Natural killer cell treated with Interleukin-12 subunit alpha and Interleukin-12 subunit beta and Interleukin-15 and Interleukin-18, amount 100 ng/mL, for 72 hours (primary cell): Measurements from ENCODE around the gene RDH5. TPM values are rescaled to one million over a fixed set of nuclear protein-coding genes. Genes with fewer than 3 reads are reported as not detected.

Experiments
- ATAC-seq, 2 donors: fragments of 150-1000 bp; cut with Tn5 transposase in 1 of 2; sonication (Bioruptor Pico), chemical (Tn5 transposase) in 1 of 2; 2 replicates each; pipeline ENCODE4 v1.10.0; 2021
- DNase-seq: peaks from one replicate; pipeline ENCODE4 v3.0.0; 2022; ENCODE audit warnings: low spot score
- H3K27ac Mint-ChIP-seq, 2 donors: 1 replicate in 1 of 2; 2 replicates in 1 of 2; pipeline ENCODE4 v1.8.0; 2022; ENCODE audit warnings: mixed read lengths in 2 of 2, mild to moderate bottlenecking in 1 of 2, moderate library complexity in 1 of 2
- H3K27me3 Mint-ChIP-seq, 2 donors: 1 replicate in 1 of 2; 2 replicates in 1 of 2; pipeline ENCODE4 v1.8.0; 2022; ENCODE audit warnings: mixed read lengths in 2 of 2
- H3K36me3 Mint-ChIP-seq: one replicate; pipeline ENCODE4 v1.8.0; 2022; ENCODE audit warnings: mixed read lengths
- H3K4me1 Mint-ChIP-seq, 2 donors: 1 replicate in 1 of 2; 2 replicates in 1 of 2; pipeline ENCODE4 v1.8.0; 2022; ENCODE audit warnings: low read depth in 2 of 2, mixed read lengths in 2 of 2, mild to moderate bottlenecking in 1 of 2
- H3K4me3 Mint-ChIP-seq: one replicate; pipeline ENCODE4 v1.8.0; 2022; ENCODE audit warnings: mixed read lengths
- H3K9me3 Mint-ChIP-seq: 2 replicates; pipeline ENCODE4 v1.8.0; 2022; ENCODE audit warnings: mixed read lengths
- total RNA-seq, 2 donors: library from RNA; stranded (reverse); gene quantifications; one replicate each; pipeline ENCODE4 v1.2.3, GENCODE V29; 2022

RDH5 gene
- total RNA-seq, 2 donors from 2014 or later = 10.2 to 11.7 TPM

GRCh38 chr12:55723516-55724225 lies 3.5 kb downstream of the RDH5 start:
- peak overlapping the region in 1 of 2 donors; percentile 31 for H3K27ac Mint-ChIP-seq
- H3K4me3 Mint-ChIP-seq = no peak overlapping the region
- no peaks in the 10 kb centered on the region for H3K36me3 Mint-ChIP-seq
- H3K9me3 Mint-ChIP-seq = no peaks in the 10 kb centered on the region
- H3K4me1 Mint-ChIP-seq = peaks cover 29 to 47% of the 10 kb centered on the region in 2 donors
- H3K27me3 Mint-ChIP-seq = no peaks in the 10 kb centered on the region
- ATAC-seq (no peak), DNase-seq (no peak)

- no peaks in the 10 kb centered on the region for H3K9me3 Mint-ChIP-seq
- no peaks in the 10 kb centered on the region for H3K27me3 Mint-ChIP-seq
- H3K27ac Mint-ChIP-seq = peak overlapping the region in 1 of 2 donors; percentile 7
- peak; percentile 72 for DNase-seq
- no peaks in the 10 kb centered on the region for H3K36me3 Mint-ChIP-seq
- no peak overlapping the region for H3K4me3 Mint-ChIP-seq
- H3K4me1 Mint-ChIP-seq = peaks cover 30 to 50% of the 10 kb centered on the region in 2 donors
- ATAC-seq = no peak
Observed at GRCh38 chr12:55724226-55724939, 4.2 kb downstream of the RDH5 start.

- Mint-ChIP-seq H3K27ac (peak overlapping the region; percentile 7 to 70), H3K4me3 (no peak overlapping the region), H3K9me3 (no peaks in the 10 kb centered on the region), H3K4me1 (peaks cover 35 to 51% of the 10 kb centered on the region in 2 donors), H3K36me3 (no peaks in the 10 kb centered on the region), H3K27me3 (no peaks in the 10 kb centered on the region)
- DNase-seq (no peak), ATAC-seq (no peak)
Observed at GRCh38 chr12:55724940-55725309, 4.7 kb downstream of the RDH5 start.

GRCh38 chr12:55725556-55725955 lies 5.4 kb downstream of the RDH5 start:
- ATAC-seq (no peak), DNase-seq (no peak)
- no peaks in the 10 kb centered on the region for H3K27me3 Mint-ChIP-seq
- H3K36me3 Mint-ChIP-seq = no peaks in the 10 kb centered on the region
- peak overlapping the region; percentile 10 for H3K4me3 Mint-ChIP-seq
- H3K27ac Mint-ChIP-seq = peak overlapping the region; percentile 7 to 70
- H3K9me3 Mint-ChIP-seq = no peaks in the 10 kb centered on the region
- peaks cover 42 to 57% of the 10 kb centered on the region in 2 donors for H3K4me1 Mint-ChIP-seq

GRCh38 chr12:55726971-55727370 lies 6.8 kb downstream of the RDH5 start:
- Mint-ChIP-seq H3K36me3 (no peaks in the 10 kb centered on the region), H3K4me1 (peaks cover 46 to 49% of the 10 kb centered on the region in 2 donors), H3K4me3 (peak overlapping the region; percentile 86), H3K9me3 (no peaks in the 10 kb centered on the region), H3K27ac (peak overlapping the region; percentile 79 to 88), H3K27me3 (no peaks in the 10 kb centered on the region)
- DNase-seq (no peak), ATAC-seq (no peak)

- Mint-ChIP-seq H3K27me3 (no peaks in the 10 kb centered on the region), H3K9me3 (no peaks in the 10 kb centered on the region), H3K36me3 (no peaks in the 10 kb centered on the region), H3K27ac (peak overlapping the region; percentile 79 to 88), H3K4me3 (peak overlapping the region; percentile 86), H3K4me1 (peaks cover 46 to 49% of the 10 kb centered on the region in 2 donors)
- DNase-seq = no peak
- no peak for ATAC-seq
Observed at GRCh38 chr12:55727643-55728185, 7.5 kb downstream of the RDH5 start.

- peak; percentile 66 for DNase-seq
Observed at GRCh38 chr12:55728186-55728938, 8.2 kb downstream of the RDH5 start.

GRCh38 chr12:55728939-55729818 lies 9.0 kb downstream of the RDH5 start, which contains the start of gene CD63:
Gene CD63, minus strand, starts transcription at chr12:55729009. Its CDS starts 668 bp downstream, at chr12:55728341.
- H3K4me3 Mint-ChIP-seq = peak within 1 kb of the TSS; percentile 92
- DNase-seq (peak; percentile 90), ATAC-seq (peak; percentile 81 to 89)
- no peaks in the 10 kb centered on the region for H3K9me3 Mint-ChIP-seq
- H3K4me1 Mint-ChIP-seq = peaks cover 46 to 49% of the 10 kb centered on the region in 2 donors
- H3K27ac Mint-ChIP-seq = peak within 1 kb of the TSS; percentile 96 to 99
- no peaks in the 10 kb centered on the region for H3K27me3 Mint-ChIP-seq
- no peaks in the 10 kb centered on the region for H3K36me3 Mint-ChIP-seq

More at GRCh38 chr12:55728186-55728938, 8.2 kb downstream of the RDH5 start:
- Mint-ChIP-seq H3K4me3 (peak overlapping the region; percentile 86), H3K27ac (peak overlapping the region; percentile 88 to 96), H3K4me1 (peaks cover 46 to 49% of the 10 kb centered on the region in 2 donors), H3K9me3 (no peaks in the 10 kb centered on the region), H3K27me3 (no peaks in the 10 kb centered on the region), H3K36me3 (no peaks in the 10 kb centered on the region)
- ATAC-seq = peak in 1 of 2 donors; percentile 5

GRCh38 chr12:55729819-55730818 lies 9.9 kb downstream of the RDH5 start:
- Mint-ChIP-seq H3K27ac (peak overlapping the region; percentile 96 to 99), H3K4me3 (peak overlapping the region; percentile 92), H3K4me1 (peaks cover 40 to 43% of the 10 kb centered on the region in 2 donors), H3K36me3 (no peaks in the 10 kb centered on the region), H3K9me3 (no peaks in the 10 kb centered on the region), H3K27me3 (no peaks in the 10 kb centered on the region)
- peak; percentile 74 to 77 for ATAC-seq
- DNase-seq = peak; percentile 81

- Mint-ChIP-seq H3K27ac (peak overlapping the region in 1 of 2 donors; percentile 3), H3K36me3 (no peaks in the 10 kb centered on the region), H3K9me3 (no peaks in the 10 kb centered on the region), H3K4me3 (no peak overlapping the region), H3K27me3 (no peaks in the 10 kb centered on the region), H3K4me1 (peaks cover 33 to 37% of the 10 kb centered on the region in 2 donors)
- DNase-seq (no peak), ATAC-seq (no peak)
Observed at GRCh38 chr12:55732288-55732687, 12.1 kb downstream of the RDH5 start.

- Mint-ChIP-seq H3K27me3 (no peaks in the 10 kb centered on the region), H3K4me1 (peaks cover 35 to 38% of the 10 kb centered on the region in 2 donors), H3K36me3 (no peaks in the 10 kb centered on the region), H3K4me3 (no peak overlapping the region), H3K27ac (peak overlapping the region in 1 of 2 donors; percentile 3), H3K9me3 (no peaks in the 10 kb centered on the region)
- ATAC-seq (no peak), DNase-seq (no peak)
Observed at GRCh38 chr12:55733021-55733555, 12.9 kb downstream of the RDH5 start.
